ENCODE results near the gene RBM14. TPM values are rescaled to one million over a fixed set of nuclear protein-coding genes. Genes with fewer than 3 reads are reported as not detected.

RBM14 gene
- total RNA-seq, 6 donors from 2014 or later: 45.7 to 114 (median 73.1) TPM

GRCh38 chr11:66643745-66644437 is 27.5 kb downstream of the RBM14 start:
- TF ChIP-seq CTCF (IDR thresholded peaks at IDR 0.05): no peak
- no peak for TF ChIP-seq POLR2A (IDR thresholded peaks at IDR 0.05)
- TF ChIP-seq POLR2AphosphoS5 (IDR thresholded peaks at IDR 0.05): no peak
- TF ChIP-seq EP300 (IDR thresholded peaks at IDR 0.05): no peak
- Histone ChIP-seq H3K27me3 (no peaks in the 10 kb centered on the region), H3K4me1 (peaks cover 70 to 86% (median 73%) of the 10 kb centered on the region in 4 donors), H3K4me3 (peak overlapping the region in 1 of 4 donors; percentile 85), H3K9me3 (no peaks in the 10 kb centered on the region), H3K27ac (no peak overlapping the region), H3K36me3 (peaks cover 11 to 91% (median 65%) of the 10 kb centered on the region in 4 donors)
- peak in 1 of 2 donors; percentile 47 for DNase-seq
- 78 to 94% methylated on average over 16 to 21 of the region's 24 CpGs for WGBS, 2 donors
- no peak for ATAC-seq (ENCODE audit: low FRiP score in 2 of 2)

GRCh38 chr11:66646828-66647227 is 30.4 kb downstream of the RBM14 start:
- Histone ChIP-seq H3K4me3 (no peak overlapping the region), H3K9me3 (no peaks in the 10 kb centered on the region), H3K36me3 (peaks cover 11 to 91% (median 60%) of the 10 kb centered on the region in 4 donors), H3K27ac (no peak overlapping the region), H3K4me1 (peaks cover 46 to 58% (median 49%) of the 10 kb centered on the region in 4 donors), H3K27me3 (no peaks in the 10 kb centered on the region)
- TF ChIP-seq POLR2A (IDR thresholded peaks at IDR 0.05) (no peak), POLR2AphosphoS5 (IDR thresholded peaks at IDR 0.05) (no peak), EP300 (IDR thresholded peaks at IDR 0.05) (no peak), CTCF (IDR thresholded peaks at IDR 0.05) (no peak)
- ATAC-seq (ENCODE audit: low FRiP score in 2 of 2) (no peak), DNase-seq (no peak)
- WGBS, 2 donors: 71 to 81% methylated on average over 4 of the region's 4 CpGs

DNA sequence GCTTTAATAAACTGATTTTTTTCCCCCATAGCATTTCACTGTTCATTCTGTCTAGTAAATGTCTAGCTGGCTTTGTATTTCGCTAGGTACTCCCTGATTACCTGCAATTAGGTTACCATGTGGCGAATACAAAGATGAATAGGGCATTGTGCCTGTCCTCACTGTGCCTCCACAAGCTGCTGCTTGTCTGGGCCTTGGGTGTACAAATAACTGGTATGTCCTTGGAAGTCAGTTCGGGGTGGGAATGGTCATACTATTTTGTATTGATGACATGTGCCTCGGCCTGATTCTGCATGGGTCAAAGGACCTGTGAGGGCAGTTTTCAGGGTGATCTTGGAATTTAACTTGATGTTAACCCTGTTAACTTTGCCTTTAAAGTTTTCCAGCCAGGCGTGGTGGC is 33.5 kb downstream of the RBM14 start:
- Histone ChIP-seq H3K9me3 (no peaks in the 10 kb centered on the region), H3K27me3 (no peaks in the 10 kb centered on the region), H3K4me1 (peaks cover 15 to 27% (median 19%) of the 10 kb centered on the region in 4 donors), H3K36me3 (peaks cover 3 to 80% (median 39%) of the 10 kb centered on the region in 4 donors), H3K27ac (no peak overlapping the region), H3K4me3 (no peak overlapping the region)
- DNase-seq: no peak
- WGBS, 2 donors: 95% methylated on average over 5 of the region's 5 CpGs
- no peak for ATAC-seq (ENCODE audit: low FRiP score in 2 of 2)
- TF ChIP-seq CTCF (IDR thresholded peaks at IDR 0.05) (no peak), EP300 (IDR thresholded peaks at IDR 0.05) (no peak), POLR2A (IDR thresholded peaks at IDR 0.05) (no peak), POLR2AphosphoS5 (IDR thresholded peaks at IDR 0.05) (no peak)

- DNase-seq (no peak), ATAC-seq (ENCODE audit: low FRiP score in 2 of 2) (peak in 1 of 2 donors; percentile 8)
- peaks cover 0 to 74% (median 30%) of the 10 kb centered on the region in 4 donors for H3K36me3 ChIP-seq
- TF ChIP-seq POLR2A (IDR thresholded peaks at IDR 0.05) (no peak), POLR2AphosphoS5 (IDR thresholded peaks at IDR 0.05) (no peak), EP300 (IDR thresholded peaks at IDR 0.05) (no peak), CTCF (IDR thresholded peaks at IDR 0.05) (no peak)
- no peaks in the 10 kb centered on the region for H3K9me3 ChIP-seq
- H3K27me3 ChIP-seq: no peaks in the 10 kb centered on the region
- peaks cover 4 to 16% (median 7%) of the 10 kb centered on the region in 4 donors for H3K4me1 ChIP-seq
- H3K4me3 ChIP-seq: no peak overlapping the region
- H3K27ac ChIP-seq: no peak overlapping the region
- WGBS, 2 donors: 76 to 93% methylated on average over 2 of the region's 2 CpGs
Measured at GRCh38 chr11:66651016-66651415, 34.6 kb downstream of the RBM14 start.

- no peaks in the 10 kb centered on the region for H3K27me3 ChIP-seq
- no peak overlapping the region for H3K27ac ChIP-seq
- H3K9me3 ChIP-seq: no peaks in the 10 kb centered on the region
- no peak for DNase-seq
- WGBS, 2 donors: 88 to 94% methylated on average over 7 of the region's 7 CpGs
- H3K36me3 ChIP-seq: peaks cover 0 to 70% (median 22%) of the 10 kb centered on the region in 4 donors
- ATAC-seq (ENCODE audit: low FRiP score in 2 of 2): no peak
- H3K4me1 ChIP-seq: peaks cover 0 to 7% (median 0%) of the 10 kb centered on the region in 4 donors
- TF ChIP-seq CTCF (IDR thresholded peaks at IDR 0.05) (no peak), POLR2A (IDR thresholded peaks at IDR 0.05) (no peak), POLR2AphosphoS5 (IDR thresholded peaks at IDR 0.05) (no peak), EP300 (IDR thresholded peaks at IDR 0.05) (no peak)
- no peak overlapping the region for H3K4me3 ChIP-seq
Measured at GRCh38 chr11:66652651-66653050, 36.2 kb downstream of the RBM14 start.
